CD4-positive, alpha-beta T cell treated with Interleukin-4 for 1 hour (primary cell): Measurements from ENCODE around the gene MTNR1B.

Source experiments
- DNase-seq, 2 donors: peaks; one replicate each; pipeline ENCODE4 v3.0.0-alpha.2; 2020 to 2022

The MTNR1B gene

DNA sequence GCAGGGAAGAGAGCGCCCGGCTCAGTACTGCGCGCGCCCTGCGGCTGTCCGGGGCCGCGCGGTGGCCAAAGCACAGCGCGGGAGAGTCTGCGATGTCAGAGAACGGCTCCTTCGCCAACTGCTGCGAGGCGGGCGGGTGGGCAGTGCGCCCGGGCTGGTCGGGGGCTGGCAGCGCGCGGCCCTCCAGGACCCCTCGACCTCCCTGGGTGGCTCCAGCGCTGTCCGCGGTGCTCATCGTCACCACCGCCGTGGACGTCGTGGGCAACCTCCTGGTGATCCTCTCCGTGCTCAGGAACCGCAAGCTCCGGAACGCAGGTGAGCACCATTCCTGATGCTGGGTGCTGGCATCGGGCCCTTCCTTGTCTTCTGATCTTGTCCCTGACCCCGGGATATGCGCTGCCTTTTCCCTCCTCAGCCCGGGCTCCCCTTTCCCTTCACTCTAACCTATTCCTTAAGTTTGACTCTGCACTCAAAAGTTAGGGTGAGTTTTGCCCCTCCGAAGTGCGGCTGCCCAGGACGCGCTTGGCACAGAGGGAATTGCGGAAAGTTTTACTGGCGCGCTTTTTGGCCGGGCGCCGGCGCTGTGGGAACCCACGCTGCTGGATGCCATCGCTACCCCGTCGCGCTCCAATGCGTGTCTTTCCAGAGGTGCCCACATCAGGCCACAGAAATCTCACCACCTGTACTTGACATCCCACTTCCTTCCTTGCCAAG is at the start of gene MTNR1B:
Gene MTNR1B, plus strand, starts transcription at position 18 of the 714 bp plus-strand sequence. Its CDS starts 75 bp downstream, at position 93.
- DNase-seq: no peak

DNA sequence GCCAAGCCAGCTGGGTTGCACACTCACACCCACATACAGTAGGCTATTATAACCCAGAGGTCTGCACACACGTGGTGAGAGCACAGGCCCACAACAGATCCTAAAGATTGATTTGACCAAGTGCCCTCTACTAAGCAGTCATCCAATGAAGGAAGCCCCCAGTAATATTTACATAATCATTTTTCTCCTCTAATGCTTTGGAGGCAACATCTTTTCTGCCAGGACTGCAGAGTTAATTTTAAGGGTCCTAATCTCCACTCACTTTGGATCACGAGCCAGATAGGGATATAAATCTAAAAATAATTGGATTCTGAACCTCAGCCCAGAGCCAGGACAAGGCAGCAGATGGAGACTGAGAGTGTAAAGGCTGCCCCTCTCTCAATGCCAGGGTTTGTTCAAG is 49.1 kb upstream of the MTNR1B start:
- DNase-seq: no peak

DNA sequence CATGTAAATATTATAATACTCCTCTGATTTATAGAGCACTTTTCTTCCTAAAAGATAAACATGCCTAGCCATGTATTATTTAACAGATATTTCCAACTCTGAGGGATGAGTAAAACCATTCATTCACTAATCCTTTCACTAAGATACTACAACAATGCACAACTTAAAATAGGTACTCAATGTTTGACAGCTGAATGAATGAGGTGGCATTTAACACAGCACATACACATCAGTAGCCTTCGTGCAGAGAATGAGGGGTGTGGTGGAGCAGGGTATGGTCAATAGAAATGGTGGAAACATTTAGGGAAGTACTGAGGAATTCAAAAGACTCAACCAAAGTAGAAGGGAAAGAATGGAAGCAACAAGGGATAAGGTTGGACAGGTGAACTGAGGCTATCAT is 46.7 kb upstream of the MTNR1B start:
- DNase-seq: no peak

DNA sequence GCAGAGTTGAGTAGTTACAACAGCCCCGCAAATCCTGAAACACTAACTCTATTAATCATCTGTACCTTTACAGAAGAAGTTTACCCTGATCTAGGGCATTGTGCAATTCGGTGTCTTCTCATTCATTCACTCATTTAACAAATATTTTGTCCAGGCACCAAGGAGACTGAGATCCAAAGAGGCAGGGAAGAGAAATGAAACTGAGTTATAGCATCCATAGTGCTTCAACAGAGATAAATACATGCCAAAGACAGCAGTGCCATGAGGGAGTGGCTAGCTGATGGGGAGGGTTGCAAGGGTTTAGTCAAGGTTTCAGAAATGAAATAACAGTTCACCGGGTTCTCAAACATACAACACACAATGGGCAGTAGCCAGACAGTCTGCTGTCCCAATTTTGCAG is 40.2 kb upstream of the MTNR1B start:
- no peak for DNase-seq

DNA sequence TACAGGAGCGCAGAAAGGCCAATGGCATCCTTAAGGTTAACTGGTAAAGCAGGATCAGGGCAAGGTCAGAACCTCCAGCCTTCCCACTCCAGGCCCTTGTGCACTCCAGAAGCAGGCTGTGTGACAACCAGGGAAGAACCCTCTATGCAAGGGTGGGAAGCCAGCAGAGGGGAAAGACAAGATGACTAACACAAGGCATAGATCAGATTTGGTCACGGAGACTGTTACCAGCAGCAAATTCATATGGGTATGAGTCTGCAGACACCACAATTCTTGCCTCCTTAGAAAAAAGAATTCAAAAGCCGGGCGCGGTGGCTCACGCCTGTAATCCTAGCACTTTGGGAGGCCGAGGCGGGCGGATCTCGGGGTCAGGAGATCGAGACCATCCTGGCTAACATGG is 39.8 kb upstream of the MTNR1B start:
- no peak for DNase-seq

DNA sequence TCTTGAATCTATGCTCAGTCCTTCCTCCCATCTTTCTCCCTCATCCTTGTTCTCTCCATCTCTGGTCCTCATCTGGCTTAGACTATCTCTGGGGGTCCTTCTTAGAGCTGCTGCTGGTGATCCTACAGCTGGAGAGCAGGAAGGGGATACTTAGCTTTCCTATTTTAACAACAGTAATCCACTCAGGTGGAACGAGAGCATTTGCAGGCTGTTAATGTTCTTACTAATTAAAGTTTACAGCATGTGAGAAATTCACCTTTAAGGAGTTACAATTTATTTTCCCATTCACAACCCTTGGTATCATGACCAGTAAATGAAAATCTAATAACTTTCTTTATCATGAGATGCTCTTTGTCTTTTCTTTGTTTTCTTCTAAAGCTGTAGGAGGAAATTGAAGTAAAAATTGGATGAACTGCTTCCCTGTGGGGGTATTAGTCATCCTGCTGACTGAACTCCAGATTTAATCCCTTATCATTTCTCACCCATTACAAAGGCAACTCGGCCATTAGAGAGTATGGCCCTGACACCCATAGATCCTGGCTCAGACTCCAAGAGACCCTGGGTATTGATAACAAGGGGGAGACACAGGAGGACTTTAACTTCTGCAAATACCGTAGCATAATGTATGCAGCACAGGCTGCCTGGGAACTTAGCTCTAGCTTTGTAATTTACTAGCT is 37.6 kb upstream of the MTNR1B start:
- no peak for DNase-seq

DNA sequence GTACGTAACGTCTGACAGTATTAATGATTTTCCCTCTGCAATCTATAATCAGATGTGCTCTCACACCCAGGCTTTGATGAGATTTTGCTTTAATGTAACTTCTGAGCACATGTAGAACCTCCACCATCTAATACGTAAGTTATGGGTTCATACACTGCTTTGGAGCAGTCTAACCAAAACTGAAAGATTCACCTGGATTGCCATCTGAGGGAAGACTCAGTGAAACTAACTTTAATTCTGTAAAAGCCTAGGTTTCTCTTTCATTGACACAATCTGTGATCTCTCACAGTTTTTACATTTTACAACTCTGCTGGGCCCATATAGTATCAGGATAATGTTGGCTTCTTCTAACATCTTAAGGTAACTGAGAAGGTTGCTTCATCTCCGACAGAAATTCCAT is 30.1 kb upstream of the MTNR1B start:
- DNase-seq: no peak

DNA sequence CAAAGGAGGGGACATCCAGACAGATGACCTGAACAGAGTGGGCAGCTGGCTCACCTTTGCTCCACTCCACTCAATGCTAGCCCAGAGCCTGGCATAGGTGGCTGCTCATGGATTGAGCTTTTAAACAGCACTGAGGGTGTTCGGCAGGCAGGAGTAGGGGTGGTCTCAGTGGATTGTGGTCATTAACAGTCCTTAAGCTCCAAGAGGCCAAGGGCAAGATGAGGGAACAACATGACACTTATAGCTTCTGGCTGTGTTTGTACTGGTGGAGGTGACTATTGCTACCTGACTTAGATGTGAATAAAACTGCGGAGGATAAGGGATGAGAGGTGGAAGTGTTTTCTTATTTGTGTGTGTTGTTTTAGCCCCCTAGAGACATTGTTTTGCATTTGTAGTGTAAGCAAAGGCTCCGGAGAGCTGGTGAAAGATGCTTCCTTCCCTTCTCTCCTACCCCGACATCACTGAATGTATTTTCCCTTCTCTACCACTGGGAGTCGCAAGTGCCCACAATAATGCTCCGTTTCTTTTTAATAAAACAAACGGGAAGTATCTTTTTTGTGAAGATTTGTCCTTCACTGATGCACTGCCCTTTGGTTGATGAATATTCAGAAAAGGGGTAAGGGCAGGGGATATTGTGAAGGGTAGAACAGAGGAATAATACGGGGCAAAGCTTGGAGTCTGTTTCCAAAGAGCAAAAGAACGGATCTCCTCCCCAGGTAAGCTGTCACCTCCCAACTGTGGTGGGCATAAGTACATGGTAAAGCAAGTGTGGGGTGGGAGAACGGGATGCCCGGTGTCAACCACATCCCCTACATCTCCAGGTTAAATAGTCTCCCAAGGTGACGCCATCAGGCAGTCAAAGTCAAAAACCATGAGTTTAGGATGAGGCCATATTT is 27.5 kb upstream of the MTNR1B start:
- DNase-seq: peak in 1 of 2 donors; percentile 9

DNA sequence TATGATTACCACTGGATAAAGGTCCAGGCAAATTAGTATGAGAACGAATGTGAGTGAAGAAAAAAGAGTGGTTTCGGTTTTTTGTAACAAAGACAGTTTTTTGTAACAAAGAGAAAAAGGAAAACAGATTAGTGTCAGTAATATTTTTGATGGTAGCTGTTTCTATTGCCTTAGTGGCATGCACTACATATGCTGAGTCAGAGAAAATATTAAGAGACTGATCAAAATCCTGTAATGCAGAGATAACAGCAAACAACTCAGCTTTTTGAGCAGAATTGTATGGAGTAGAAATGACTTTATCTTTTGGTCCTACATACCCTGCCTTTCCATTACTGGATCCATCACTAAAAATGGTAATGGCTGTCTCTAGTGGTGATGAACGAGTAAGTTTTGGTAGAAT is 22.7 kb upstream of the MTNR1B start:
- no peak for DNase-seq

DNA sequence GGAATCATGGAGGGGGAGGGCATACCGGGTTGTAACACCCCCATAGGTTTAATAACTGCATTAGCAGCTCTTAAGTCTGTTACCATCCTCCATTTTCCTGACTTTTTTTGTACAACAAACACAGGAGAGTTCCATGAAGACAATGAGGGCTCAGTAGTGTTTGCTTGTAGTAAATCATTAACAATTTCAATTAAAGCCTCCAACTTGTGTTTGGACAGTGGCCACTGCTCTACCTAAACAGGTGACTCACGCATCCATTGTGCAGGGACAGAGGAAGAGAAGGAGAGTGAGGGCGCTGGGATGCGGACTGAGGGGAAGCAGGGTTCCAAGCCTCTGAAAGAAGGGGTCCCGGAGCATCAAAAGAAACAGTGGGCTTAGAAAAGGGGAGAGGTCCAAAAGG is 21.3 kb upstream of the MTNR1B start:
- DNase-seq: no peak

DNA sequence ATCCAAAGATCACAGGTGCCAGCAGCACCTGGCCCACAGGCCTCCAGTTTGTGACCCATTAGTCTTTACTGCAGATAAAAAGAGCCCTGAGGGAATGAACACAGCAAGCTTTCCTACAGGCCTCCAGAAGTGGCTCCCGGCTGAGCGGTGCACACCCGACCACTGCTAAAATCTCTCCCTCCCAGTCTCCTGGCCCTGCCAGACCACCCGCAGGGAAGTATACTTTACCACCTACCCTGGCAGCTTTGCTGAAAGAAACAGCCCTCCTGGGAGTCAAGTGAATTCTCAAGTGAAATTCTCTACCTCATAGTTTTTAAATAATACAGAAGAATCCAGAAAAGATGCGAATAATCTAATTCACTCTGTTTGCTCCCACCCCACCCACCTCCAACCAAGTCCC is 15.4 kb upstream of the MTNR1B start:
- DNase-seq: no peak

DNA sequence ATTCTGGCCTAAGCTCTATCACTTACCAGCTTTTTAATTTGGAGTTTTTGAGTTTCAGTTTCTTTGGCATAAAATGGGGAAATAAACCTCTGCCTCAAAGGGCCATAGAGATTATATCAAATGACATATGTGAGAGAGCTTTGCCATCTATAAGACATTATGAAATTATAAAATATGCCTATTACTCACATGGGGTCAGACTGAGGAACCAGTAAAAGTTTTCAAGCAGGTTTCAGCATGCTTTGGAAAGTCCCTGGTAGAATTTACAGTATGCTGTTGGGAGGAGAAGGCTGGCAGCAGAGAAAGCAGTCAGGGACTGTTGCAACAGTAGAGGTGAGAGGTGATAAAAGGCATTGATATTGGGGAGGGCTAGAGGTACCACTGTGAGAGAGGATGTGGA is 13.6 kb upstream of the MTNR1B start:
- DNase-seq: no peak

DNA sequence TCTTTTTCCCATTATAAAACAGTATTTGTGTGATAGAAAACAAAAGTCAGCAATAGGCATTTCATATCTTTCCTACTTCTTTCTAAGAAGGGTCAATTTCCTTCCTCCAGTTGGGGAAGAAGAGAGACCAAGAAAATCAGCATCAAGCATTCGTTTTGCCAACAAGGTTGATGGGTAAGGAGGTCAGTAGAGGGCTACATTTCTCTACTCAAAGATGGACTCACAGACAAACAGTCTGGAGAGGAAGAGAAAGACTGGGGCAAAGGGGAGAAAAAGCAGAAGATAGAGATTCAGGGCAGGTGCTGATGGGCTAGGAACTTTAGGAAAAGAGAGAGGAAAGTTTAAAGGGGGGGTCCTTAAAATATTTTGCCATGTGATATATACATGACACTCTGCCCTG is 8.6 kb upstream of the MTNR1B start:
- DNase-seq: no peak

DNA sequence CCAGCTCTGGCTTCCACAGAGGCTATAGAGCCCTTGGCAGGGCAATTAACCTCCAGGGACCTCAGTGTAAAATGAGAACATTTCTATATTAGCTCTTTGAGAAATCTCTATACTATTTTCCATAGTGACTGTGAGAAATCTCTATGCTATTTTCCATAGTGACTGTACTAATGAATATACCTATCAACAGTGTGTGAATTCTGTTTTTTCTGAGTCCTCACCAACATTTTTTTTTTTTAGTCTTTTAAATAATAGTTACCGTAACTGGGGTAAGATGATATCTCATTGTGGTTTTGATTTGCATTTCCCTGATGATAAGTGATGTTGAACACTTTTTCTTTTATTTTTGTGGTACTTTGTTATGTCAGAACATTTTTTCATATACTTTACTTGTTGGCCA is 7.0 kb upstream of the MTNR1B start:
- DNase-seq: no peak

DNA sequence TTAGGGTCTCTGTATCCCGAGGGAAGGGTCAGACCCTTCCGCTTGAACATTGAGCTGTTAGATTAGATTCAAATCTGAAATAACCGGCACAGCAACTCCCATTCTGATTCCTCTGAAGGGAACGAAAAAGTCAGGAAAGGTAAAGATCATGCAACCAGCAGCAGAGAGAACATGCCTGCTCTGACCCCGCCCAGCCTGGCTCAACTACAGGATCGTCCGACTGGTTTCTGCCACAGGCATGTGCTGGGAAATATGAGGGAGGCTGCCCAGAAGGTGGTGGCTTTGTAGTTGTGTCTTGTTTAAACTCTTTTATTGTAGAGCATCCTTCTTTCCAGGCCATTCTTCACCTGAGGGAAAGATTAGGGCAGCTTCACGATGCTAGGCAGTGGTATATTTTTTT is 5.0 kb upstream of the MTNR1B start:
- DNase-seq: no peak

DNA sequence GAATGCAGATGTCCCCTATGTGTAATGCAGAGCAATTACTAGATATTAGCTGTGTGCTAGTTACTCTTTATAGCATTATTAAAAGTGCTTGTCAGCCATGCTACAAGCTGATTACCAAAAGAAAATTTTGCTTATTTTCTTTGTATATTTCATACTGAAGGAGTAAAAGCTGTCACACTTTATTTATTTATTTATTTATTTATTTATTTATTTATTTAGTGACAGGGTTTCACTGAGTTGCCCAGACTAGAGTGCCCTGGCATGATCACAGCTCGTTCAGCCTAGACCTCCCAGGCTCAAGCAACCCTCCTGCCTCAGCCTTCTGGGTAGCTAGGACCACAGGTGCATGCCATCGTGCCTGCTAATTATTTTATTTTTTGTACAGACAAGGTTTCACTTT is 4.3 kb upstream of the MTNR1B start:
- no peak for DNase-seq

DNA sequence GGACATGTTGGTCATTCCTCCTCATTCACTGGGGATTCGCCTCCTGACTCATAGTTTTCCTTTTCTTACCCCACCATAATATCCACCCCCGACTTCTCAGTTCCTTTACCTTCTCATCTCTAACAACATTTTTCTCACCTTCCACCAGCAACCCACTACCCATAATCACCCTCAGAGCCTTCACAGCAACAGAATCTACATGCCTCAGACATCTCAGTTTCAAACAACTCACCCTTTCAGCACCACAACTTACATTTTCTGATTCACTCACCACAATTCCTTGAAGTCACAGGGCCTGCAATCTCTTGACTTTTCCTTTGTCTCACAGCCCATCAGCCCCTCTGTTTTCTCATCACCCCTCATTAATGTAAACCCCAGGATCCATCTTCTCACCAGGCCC is 2.3 kb upstream of the MTNR1B start:
- DNase-seq: no peak

DNA sequence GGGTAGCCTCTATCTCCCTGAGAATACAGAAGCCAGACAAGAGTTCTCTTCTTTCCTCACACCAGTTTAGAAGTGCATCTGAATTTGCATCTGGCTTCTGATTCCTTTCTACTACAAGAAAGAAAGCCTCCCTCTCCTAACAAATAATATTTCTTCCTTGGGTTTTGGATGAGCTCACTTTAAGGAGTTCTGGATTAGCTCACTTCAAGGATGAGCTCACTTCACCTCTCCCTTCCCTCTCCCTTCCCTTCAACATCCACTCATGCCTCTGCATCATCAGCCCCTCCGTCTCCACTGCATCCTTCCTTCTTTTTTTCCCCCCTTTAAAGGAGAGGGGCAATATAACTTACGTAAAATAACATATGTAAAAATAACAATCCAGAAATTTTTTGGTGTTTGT is 1.6 kb upstream of the MTNR1B start:
- DNase-seq: no peak

DNA sequence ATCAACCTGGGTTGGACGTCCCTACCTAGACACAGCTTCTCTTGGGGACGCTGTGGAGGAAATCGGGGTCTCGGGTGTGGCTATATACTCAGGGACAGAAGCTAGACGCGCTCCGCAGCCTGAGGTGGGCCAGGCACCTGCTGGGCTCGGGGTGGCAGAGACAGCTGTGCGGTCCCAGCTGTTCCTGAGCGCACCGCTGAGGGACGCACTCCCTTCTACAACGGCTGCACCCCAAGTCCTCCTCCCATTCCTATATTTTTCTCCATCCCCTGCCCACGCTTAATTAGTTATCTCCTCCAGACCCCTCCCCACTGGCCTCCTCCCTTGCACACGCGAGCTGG is 188 bp upstream of the MTNR1B start:
- DNase-seq: no peak

DNA sequence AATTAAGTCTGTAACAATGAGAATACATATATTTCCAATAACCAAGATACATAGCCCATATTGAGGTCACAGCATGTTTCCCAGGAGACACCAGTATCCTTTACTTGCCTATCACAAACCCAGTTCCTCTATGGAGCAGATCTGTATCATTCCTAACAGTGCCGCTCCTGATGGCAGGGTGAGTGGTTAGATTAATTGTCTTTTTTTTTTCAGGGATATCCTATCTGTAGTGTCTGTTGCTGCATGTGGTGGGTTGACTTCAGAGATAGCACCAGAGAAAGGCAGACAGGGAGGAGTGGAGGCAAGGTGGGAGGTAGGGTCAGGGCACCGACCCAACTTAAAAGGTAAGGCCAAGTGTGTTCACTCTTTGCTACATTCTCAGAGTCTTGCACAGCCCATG is 2.8 kb downstream of the MTNR1B start:
- no peak for DNase-seq

DNA sequence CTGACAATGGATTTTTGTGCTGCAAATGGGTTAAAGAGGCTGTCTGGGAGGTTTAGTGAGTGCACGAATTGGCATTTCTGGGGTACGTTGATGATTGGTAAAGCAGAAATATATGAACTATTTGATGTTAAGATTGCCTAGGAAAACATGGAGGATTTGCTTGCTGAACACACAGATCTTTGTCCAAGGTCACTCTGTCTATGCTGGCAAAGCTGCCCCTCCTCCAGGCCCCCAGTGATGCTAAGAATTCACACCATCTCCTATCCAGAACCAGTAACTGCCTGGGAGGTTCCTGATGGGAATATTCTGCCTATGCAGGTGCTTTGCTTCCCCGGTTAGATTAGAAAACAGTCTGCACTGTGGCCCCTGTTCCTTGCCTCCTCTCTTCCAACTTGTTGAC is 5.8 kb downstream of the MTNR1B start:
- DNase-seq: no peak

DNA sequence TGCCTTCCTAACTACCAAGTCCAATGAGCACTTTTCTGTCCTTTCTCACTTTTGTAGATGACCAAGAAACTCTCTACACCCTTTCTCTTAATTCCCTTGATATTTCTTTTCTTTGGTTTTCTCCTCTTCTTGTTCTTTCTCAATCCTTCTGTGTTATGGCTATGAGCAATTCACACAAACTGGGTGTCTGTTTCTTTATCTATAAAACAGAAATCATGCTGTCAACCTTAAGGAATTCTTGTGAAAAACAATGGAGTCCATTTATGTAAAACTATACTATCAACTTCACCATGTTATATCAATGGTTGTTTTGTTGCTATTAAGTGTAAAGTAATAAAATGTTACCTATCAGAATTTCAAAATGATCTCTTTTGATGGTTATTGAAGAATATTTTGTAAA is 7.2 kb downstream of the MTNR1B start:
- DNase-seq: no peak

DNA sequence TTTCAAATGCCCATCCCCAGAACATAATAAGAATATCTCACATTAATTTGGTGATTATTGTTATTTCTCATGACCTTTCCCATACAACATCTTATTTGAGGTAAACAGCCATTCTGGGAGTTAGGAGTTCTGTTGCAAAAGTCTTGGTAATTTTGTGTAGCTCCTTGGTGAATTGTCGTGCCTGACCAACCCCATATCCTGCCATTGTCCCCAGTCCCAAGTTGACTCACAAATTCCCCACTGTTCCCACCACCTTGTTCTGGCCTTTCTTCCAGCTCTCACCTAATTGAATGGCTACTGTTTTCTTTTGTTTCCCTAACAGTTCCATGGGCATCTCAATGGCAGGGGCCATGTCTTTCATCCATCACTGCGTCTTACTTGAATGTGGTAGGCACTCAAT is 8.0 kb downstream of the MTNR1B start:
- no peak for DNase-seq
